ENCODE measurements around the gene ANGPTL7. TPM values are rescaled to one million over a fixed set of nuclear protein-coding genes. Genes with fewer than 3 reads are reported as not detected.
A peak's percentile ranks its signal among the peaks of the same experiment; 100 is the strongest.

The ANGPTL7 gene
- total RNA-seq, result 1 to 10 TPM in 1 of 4 donors, under 1 TPM in 3; 0.10 to 1.4 (median 0.40) TPM
- 1 to 10 TPM in 1 of 3 donors, under 1 TPM in 2; 0.83 to 1.6 (median 0.89) TPM for polyA plus RNA-seq
- long read RNA-seq, donor 1, result 0 reads
- long read RNA-seq, donor 2, partial matches to known transcripts, result 0 of 2 reads
- long read RNA-seq, donor 2, other reads (novel, unspliced or antisense), result 1 of 2 reads

- Histone ChIP-seq H3K4me1 (peaks cover 19% of the 10 kb centered on the region), H3K27me3 (ENCODE audit: insufficient read depth in 3 of 3, low read length in 2 of 3) (no peaks in the 10 kb centered on the region), H3K4me3 (no peak within 1 kb of the TSS), H3K9me3 (no peaks in the 10 kb centered on the region), H3K27ac (no peak within 1 kb of the TSS), H3K36me3 (ENCODE audit: insufficient read depth in 1 of 2, low read depth in 1 of 2) (peaks cover 2 to 48% of the 10 kb centered on the region in 2 donors)
- WGBS, 3 donors, result 84 to 94% (median 93%) methylated on average over 8 of the region's 8 CpGs
- ATAC-seq, result peak; percentile 35 to 68 (median 64)
- no peak for DNase-seq
- intact Hi-C loops (cut with DNase I), result no loop called here
- no peak for TF ChIP-seq CTCF (IDR thresholded peaks at IDR 0.05)
Measured at GRCh38 chr1:11188858-11189451, at the start of gene ANGPTL7. Gene ANGPTL7, plus strand, starts transcription at chr1:11189355. Its CDS starts 225 bp downstream, at chr1:11189580.

- WGBS, 3 donors, result 94% methylated on average over 4 of the region's 4 CpGs
- Histone ChIP-seq H3K4me1 (peaks cover 6% of the 10 kb centered on the region), H3K4me3 (no peak overlapping the region), H3K27me3 (ENCODE audit: insufficient read depth in 3 of 3, low read length in 2 of 3) (no peaks in the 10 kb centered on the region), H3K27ac (peak overlapping the region; percentile 72), H3K36me3 (ENCODE audit: insufficient read depth in 1 of 2, low read depth in 1 of 2) (peaks cover 21 to 77% of the 10 kb centered on the region in 2 donors), H3K9me3 (no peaks in the 10 kb centered on the region)
- no peak for TF ChIP-seq CTCF (IDR thresholded peaks at IDR 0.05)
- ATAC-seq (no peak), DNase-seq (no peak)
- intact Hi-C loops (cut with DNase I), result no loop called here
Measured at GRCh38 chr1:11142618-11143391, 46.4 kb upstream of the ANGPTL7 start.

DNA sequence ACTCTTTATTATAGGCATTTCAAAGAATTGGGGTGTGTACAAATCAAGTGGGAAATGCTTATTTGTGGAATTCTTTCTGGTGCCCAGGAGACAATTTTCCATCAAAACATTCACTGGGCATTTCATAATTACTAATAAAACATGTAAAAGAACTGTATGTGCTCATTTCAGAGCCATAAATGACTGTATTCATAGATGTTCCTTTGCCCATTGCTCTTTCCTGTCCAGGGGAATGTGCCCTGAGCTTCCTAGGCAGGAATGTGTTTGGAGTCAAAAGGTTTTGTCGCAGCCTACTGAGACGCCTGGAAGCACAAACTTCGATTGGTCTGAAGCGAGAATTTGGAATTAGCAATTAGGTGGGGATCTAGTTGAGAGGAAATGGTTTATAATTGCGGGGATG is 45.8 kb upstream of the ANGPTL7 start:
- Histone ChIP-seq H3K4me1 (peaks cover 6% of the 10 kb centered on the region), H3K27me3 (ENCODE audit: insufficient read depth in 3 of 3, low read length in 2 of 3) (no peaks in the 10 kb centered on the region), H3K9me3 (no peaks in the 10 kb centered on the region), H3K27ac (peak overlapping the region; percentile 72), H3K4me3 (no peak overlapping the region), H3K36me3 (ENCODE audit: insufficient read depth in 1 of 2, low read depth in 1 of 2) (peaks cover 15 to 77% of the 10 kb centered on the region in 2 donors)
- intact Hi-C loops (cut with DNase I), result no loop called here
- DNase-seq (no peak), ATAC-seq (no peak)
- TF ChIP-seq CTCF (IDR thresholded peaks at IDR 0.05), result no peak
- WGBS, 3 donors, result 92 to 94% (median 93%) methylated on average over 5 of the region's 5 CpGs

GRCh38 chr1:11143907-11144306 is 45.2 kb upstream of the ANGPTL7 start:
- no peak for TF ChIP-seq CTCF (IDR thresholded peaks at IDR 0.05)
- intact Hi-C loops (cut with DNase I), result no loop called here
- 13 to 27% (median 21%) methylated on average over 2 of the region's 2 CpGs for WGBS, 3 donors
- H3K4me1 ChIP-seq, result peaks cover 6% of the 10 kb centered on the region
- no peaks in the 10 kb centered on the region for H3K9me3 ChIP-seq
- no peaks in the 10 kb centered on the region for H3K27me3 ChIP-seq (ENCODE audit: insufficient read depth in 3 of 3, low read length in 2 of 3)
- DNase-seq (no peak), ATAC-seq (peak; percentile 91 to 96 (median 96))
- H3K27ac ChIP-seq, result peak overlapping the region; percentile 72
- peaks cover 11 to 77% of the 10 kb centered on the region in 2 donors for H3K36me3 ChIP-seq (ENCODE audit: insufficient read depth in 1 of 2, low read depth in 1 of 2)
- H3K4me3 ChIP-seq, result no peak overlapping the region

All from psoas muscle (tissue), 8 donors.